NCI-H1417 treated with DMSO at 0.1 percent for 48 hours (cell line): ENCODE data around the gene BABAM2.

ENCODE experiments used
- DNase-seq: peaks from one replicate; lab custom pipeline; 2025; lab: John Stamatoyannopoulos, UW

BABAM2 gene

GRCh38 chr2:28282861-28283646 is 392.5 kb downstream of the BABAM2 start:
- DNase-seq, result no peak

- DNase-seq, result no peak
These were observed 393.3 kb downstream of the BABAM2 start for GRCh38 chr2:28283861-28284260.

- no peak for DNase-seq
These were observed 396.1 kb downstream of the BABAM2 start for GRCh38 chr2:28286678-28287077.

GRCh38 chr2:28287256-28287915 is 396.9 kb downstream of the BABAM2 start:
- DNase-seq, result no peak

GRCh38 chr2:28288620-28289019 is 398.1 kb downstream of the BABAM2 start:
- DNase-seq, result no peak

GRCh38 chr2:28291811-28292440 is 401.4 kb downstream of the BABAM2 start:
- DNase-seq, result no peak

- no peak for DNase-seq
These were observed 402.0 kb downstream of the BABAM2 start for GRCh38 chr2:28292491-28292890.

GRCh38 chr2:28293416-28293815 is 402.9 kb downstream of the BABAM2 start:
- DNase-seq, result no peak

- DNase-seq, result no peak
These were observed 403.9 kb downstream of the BABAM2 start for GRCh38 chr2:28294451-28294850.

- no peak for DNase-seq
These were observed 405.7 kb downstream of the BABAM2 start for GRCh38 chr2:28296243-28296642.

- DNase-seq, result no peak
These were observed 406.4 kb downstream of the BABAM2 start for GRCh38 chr2:28296904-28297303.

GRCh38 chr2:28297531-28297930 is 407.0 kb downstream of the BABAM2 start:
- DNase-seq, result no peak

GRCh38 chr2:28298406-28298805 is 407.9 kb downstream of the BABAM2 start:
- DNase-seq, result no peak

GRCh38 chr2:28300485-28301341 is 410.2 kb downstream of the BABAM2 start:
- no peak for DNase-seq

GRCh38 chr2:28305202-28305601 is 414.7 kb downstream of the BABAM2 start:
- no peak for DNase-seq

- DNase-seq, result no peak
These were observed 419.6 kb downstream of the BABAM2 start for GRCh38 chr2:28310107-28310506.

- no peak for DNase-seq
These were observed 421.2 kb downstream of the BABAM2 start for GRCh38 chr2:28311660-28312249.

- no peak for DNase-seq
These were observed 422.0 kb downstream of the BABAM2 start for GRCh38 chr2:28312307-28313219.

GRCh38 chr2:28313220-28313784 is 422.8 kb downstream of the BABAM2 start:
- DNase-seq, result no peak

- no peak for DNase-seq
These were observed 424.4 kb downstream of the BABAM2 start for GRCh38 chr2:28314968-28315367.
